ENCODE data around the gene CPTP. TPM values are rescaled to one million over a fixed set of nuclear protein-coding genes. Genes with fewer than 3 reads are reported as not detected.

CPTP gene
- total RNA-seq, 3 donors from 2014 or later (not counting 1 experiment from before 2014, with no cell fraction given) = 8.0 to 14.6 (median 12.3) TPM

DNA sequence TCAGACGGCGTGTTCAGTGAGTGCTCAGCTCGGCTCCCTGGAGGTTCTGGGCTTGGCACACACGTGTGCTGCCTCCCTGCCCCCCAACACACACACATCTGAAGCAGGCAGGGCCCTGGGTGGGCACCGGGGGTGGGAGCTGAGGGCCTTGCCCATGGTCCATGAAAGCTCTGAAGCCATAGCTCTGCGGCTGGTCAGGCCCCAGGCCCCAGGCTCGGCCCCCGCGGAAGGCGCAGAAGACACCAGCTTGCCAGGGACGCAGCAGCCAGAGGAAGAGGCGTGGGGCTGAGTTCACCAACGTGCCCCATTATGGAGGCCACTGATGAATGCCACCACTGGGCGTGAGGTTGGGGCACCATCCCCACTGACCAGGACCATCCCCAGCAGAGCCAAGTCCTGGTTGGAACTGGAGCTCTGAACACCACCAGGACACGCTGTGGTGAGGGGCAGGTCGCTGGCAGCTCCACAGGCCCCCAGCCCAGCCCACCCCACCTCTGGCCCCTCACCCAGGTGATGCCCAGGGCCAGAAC lies 46.2 kb downstream of the CPTP start:
- ATAC-seq = no peak
- peaks cover 10 to 27% of the 10 kb centered on the region in 2 donors for H3K4me1 Mint-ChIP-seq
- intact Hi-C loops (cut with micrococcal nuclease) = no loop called here
- no peaks in the 10 kb centered on the region for H3K36me3 Mint-ChIP-seq
- Histone ChIP-seq H3K36me3 (ENCODE audit: control insufficient read depth, insufficient read depth, low read length) (peaks cover 9% of the 10 kb centered on the region), H3K4me1 (ENCODE audit: control insufficient read depth, insufficient read depth, low read length) (peaks cover 46% of the 10 kb centered on the region), H3K27me3 (ENCODE audit: control insufficient read depth, insufficient read depth, low read length) (no peaks in the 10 kb centered on the region), H3K9me3 (ENCODE audit: control insufficient read depth, insufficient read depth, low read length) (no peaks in the 10 kb centered on the region), H3K27ac (ENCODE audit: low read length) (no peak overlapping the region), H3K4me3 (ENCODE audit: low read length) (no peak overlapping the region)
- H3K27ac Mint-ChIP-seq = peak overlapping the region in 1 of 2 donors; percentile 79
- H3K27me3 Mint-ChIP-seq (ENCODE audit: low read depth in 2 of 2) = no peaks in the 10 kb centered on the region
- H3K4me3 Mint-ChIP-seq = peak overlapping the region; percentile 32
- peak in 1 of 2 donors; percentile 43 for DNase-seq
- 72% methylated on average over 16 of the region's 16 CpGs for WGBS (ENCODE audit: insufficient coverage)
- TF ChIP-seq, protein P1, sequence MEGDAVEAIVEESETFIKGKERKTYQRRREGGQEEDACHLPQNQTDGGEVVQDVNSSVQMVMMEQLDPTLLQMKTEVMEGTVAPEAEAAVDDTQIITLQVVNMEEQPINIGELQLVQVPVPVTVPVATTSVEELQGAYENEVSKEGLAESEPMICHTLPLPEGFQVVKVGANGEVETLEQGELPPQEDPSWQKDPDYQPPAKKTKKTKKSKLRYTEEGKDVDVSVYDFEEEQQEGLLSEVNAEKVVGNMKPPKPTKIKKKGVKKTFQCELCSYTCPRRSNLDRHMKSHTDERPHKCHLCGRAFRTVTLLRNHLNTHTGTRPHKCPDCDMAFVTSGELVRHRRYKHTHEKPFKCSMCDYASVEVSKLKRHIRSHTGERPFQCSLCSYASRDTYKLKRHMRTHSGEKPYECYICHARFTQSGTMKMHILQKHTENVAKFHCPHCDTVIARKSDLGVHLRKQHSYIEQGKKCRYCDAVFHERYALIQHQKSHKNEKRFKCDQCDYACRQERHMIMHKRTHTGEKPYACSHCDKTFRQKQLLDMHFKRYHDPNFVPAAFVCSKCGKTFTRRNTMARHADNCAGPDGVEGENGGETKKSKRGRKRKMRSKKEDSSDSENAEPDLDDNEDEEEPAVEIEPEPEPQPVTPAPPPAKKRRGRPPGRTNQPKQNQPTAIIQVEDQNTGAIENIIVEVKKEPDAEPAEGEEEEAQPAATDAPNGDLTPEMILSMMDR (IDR thresholded peaks at IDR 0.05) = no peak
- H3K9me3 Mint-ChIP-seq = no peaks in the 10 kb centered on the region

DNA sequence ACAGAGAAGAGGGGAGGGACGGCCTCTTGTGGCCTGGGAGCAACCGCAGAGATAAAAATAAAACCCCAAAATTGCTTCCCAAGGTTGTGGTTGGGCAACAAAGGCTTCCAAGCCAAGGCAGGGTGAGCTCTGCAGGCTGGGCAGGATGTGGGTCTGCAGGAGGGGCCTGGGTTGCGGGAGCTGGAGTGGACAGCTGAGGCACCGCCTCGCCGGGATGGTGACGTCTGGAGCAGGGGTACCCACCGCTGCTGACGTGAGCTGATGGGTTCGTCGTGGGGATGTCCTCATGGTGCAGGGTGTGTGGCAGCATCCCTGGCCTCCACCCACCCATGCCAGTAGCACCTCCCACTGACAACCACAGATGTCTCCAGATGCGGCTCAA lies 46.8 kb downstream of the CPTP start:
- peak overlapping the region; percentile 65 for H3K27ac ChIP-seq (ENCODE audit: low read length)
- peak; percentile 64 to 93 for DNase-seq
- no peak overlapping the region for H3K4me3 ChIP-seq (ENCODE audit: low read length)
- H3K9me3 Mint-ChIP-seq = no peaks in the 10 kb centered on the region
- no peaks in the 10 kb centered on the region for H3K36me3 Mint-ChIP-seq
- no peaks in the 10 kb centered on the region for H3K27me3 Mint-ChIP-seq (ENCODE audit: low read depth in 2 of 2)
- H3K4me1 ChIP-seq (ENCODE audit: control insufficient read depth, insufficient read depth, low read length) = peaks cover 49% of the 10 kb centered on the region
- peaks cover 10 to 27% of the 10 kb centered on the region in 2 donors for H3K4me1 Mint-ChIP-seq
- no peaks in the 10 kb centered on the region for H3K27me3 ChIP-seq (ENCODE audit: control insufficient read depth, insufficient read depth, low read length)
- peaks cover 9% of the 10 kb centered on the region for H3K36me3 ChIP-seq (ENCODE audit: control insufficient read depth, insufficient read depth, low read length)
- H3K4me3 Mint-ChIP-seq = peak overlapping the region; percentile 32
- no peaks in the 10 kb centered on the region for H3K9me3 ChIP-seq (ENCODE audit: control insufficient read depth, insufficient read depth, low read length)
- peak; percentile 54 to 72 (median 59) for ATAC-seq
- peak overlapping the region in 1 of 2 donors; percentile 79 for H3K27ac Mint-ChIP-seq
- WGBS (ENCODE audit: insufficient coverage) = 7% methylated on average over 12 of the region's 12 CpGs
- TF ChIP-seq, protein P1 (IDR thresholded peaks at IDR 0.05) = no peak
- intact Hi-C loops (cut with micrococcal nuclease) = no loop called here

DNA sequence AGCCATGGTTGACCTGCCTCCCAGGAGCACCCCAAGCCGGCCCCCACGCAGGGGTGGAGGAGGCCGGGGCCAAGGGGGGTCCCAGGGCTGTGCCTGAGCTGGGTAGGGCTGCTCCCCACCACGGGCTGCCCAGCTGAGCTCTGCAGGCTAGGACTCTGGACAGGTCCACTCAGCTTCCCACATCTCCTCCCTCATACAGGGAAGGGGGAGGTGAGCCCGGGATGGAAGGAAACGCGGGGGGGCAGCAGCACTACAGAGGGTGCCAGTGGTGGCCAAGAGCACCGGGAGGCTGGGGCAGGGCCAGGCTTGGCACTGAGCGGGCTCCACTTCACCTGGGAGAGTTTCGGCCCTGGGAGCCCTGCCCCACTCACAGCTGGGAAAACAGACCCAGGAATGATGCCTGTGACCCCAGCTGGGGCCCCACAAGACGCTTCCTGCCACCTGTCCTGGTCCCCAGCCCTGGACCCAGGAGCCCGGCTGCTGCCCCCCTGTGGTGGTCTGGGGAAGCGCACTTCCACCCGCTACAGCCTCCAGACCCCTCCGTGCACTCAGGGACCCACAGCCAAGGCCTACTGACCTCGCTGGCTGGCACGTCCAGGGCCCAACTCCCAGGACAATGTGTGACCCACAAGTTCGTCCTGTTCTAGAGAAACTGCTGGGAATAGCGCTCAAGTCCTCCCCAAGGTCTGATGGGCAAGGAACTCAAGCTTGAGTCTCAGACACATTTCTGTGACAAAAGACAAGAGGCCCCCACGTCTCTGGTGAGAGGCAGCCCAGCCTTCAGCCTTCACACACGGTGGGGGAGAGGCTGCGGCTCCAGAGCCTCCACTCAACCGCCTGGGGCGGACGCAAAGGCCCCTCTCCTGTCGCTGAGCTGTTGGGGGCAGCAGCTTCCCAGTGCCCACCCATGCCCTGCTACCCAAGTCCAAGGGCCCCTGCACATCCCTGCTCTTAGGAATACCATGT lies 47.4 kb downstream of the CPTP start:
- ATAC-seq = peak; percentile 34 to 62 (median 40)
- H3K9me3 ChIP-seq (ENCODE audit: control insufficient read depth, insufficient read depth, low read length) = no peaks in the 10 kb centered on the region
- Mint-ChIP-seq H3K4me1 (peaks cover 10 to 27% of the 10 kb centered on the region in 2 donors), H3K27me3 (ENCODE audit: low read depth in 2 of 2) (no peaks in the 10 kb centered on the region), H3K27ac (peak overlapping the region; percentile 38 to 79), H3K9me3 (no peaks in the 10 kb centered on the region), H3K36me3 (no peaks in the 10 kb centered on the region), H3K4me3 (peak overlapping the region; percentile 67)
- intact Hi-C loops (cut with micrococcal nuclease) = no loop called here
- no peaks in the 10 kb centered on the region for H3K27me3 ChIP-seq (ENCODE audit: control insufficient read depth, insufficient read depth, low read length)
- H3K27ac ChIP-seq (ENCODE audit: low read length) = peak overlapping the region; percentile 65
- H3K4me3 ChIP-seq (ENCODE audit: low read length) = no peak overlapping the region
- peaks cover 9% of the 10 kb centered on the region for H3K36me3 ChIP-seq (ENCODE audit: control insufficient read depth, insufficient read depth, low read length)
- TF ChIP-seq, protein P1 (IDR thresholded peaks at IDR 0.05) = peak; percentile 83
- peak; percentile 76 to 84 for DNase-seq
- WGBS (ENCODE audit: insufficient coverage) = 30% methylated on average over 26 of the region's 26 CpGs
- H3K4me1 ChIP-seq (ENCODE audit: control insufficient read depth, insufficient read depth, low read length) = peaks cover 49% of the 10 kb centered on the region
